OCI-LY1 (cell line): ENCODE results near the gene ZNF816.

Experiments
- CTCF ChIP-seq: fragments of 200-600 bp; sonication (generic), shearing (Covaris generic); IDR thresholded peaks from 2 replicates; pipeline ENCODE4 v1.5.1; 2017; ENCODE audit warnings: mild to moderate bottlenecking, antibody characterized with exemption, low read length, moderate library complexity, mixed read lengths
- EZH2 ChIP-seq: fragments of 200-600 bp; sonication (generic), shearing (Covaris generic); IDR thresholded peaks from 2 replicates; pipeline ENCODE4 v1.8.0; 2017; ENCODE audit warnings: borderline replicate concordance, mixed run types, mild to moderate bottlenecking, antibody characterized with exemption, low read length, moderate library complexity, mixed read lengths

DNA sequence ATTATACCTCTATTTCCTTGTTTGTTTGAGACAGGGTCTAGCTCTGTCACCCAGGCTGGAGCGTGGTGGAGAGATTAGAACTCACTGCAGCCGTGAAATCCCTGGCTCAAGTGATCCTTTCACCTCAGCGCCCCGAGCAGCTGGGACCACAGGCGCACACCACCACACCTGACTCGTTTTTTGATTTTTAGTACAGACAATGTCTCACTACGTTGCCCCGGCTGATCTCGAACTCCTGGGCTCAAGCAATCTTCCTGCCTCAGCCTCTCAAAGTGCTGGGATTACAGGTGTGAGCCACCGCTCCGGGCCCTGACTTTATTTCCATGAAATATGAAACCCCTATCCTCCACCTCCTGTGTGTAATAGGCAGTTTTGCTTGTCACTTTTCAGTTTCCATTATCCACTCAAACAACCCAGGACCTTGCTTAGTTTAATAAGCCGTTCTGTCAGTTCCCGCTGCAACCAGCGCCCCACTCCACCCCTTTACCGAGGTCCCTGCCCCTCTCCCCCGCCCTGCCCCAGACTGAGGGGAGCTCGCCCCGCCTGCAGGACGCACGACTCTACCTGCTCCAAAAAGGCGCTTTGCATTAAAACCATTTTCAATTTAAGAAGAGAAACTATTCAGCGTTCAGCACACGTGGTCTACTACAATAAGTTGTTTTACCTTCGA is 16.9 kb downstream of the ZNF816 start:
- TF ChIP-seq CTCF (no peak), EZH2 (no peak)
